IPS-15b (cell line): ENCODE measurements around the gene EFCC1.
"Not testable (repeated sequence)": the region's sequence is repeated elsewhere in the genome, so short reads cannot be mapped to it uniquely, and the experiment has no call there.

Source experiments
- H3K27me3 ChIP-seq: one replicate; pipeline ENCODE4 v1.6.1; 2013; ENCODE audit warnings: low read length; ENCODE audit not compliant: control insufficient read depth, insufficient read depth
- H3K36me3 ChIP-seq: one replicate; pipeline ENCODE4 v1.6.1; 2013; ENCODE audit warnings: low read length; ENCODE audit not compliant: control insufficient read depth, insufficient read depth
- H3K4me1 ChIP-seq: one replicate; pipeline ENCODE4 v1.6.1; 2013; ENCODE audit warnings: mild to moderate bottlenecking, low read length; ENCODE audit not compliant: control insufficient read depth, insufficient read depth
- H3K4me3 ChIP-seq: one replicate; pipeline ENCODE4 v1.5.1; 2013; ENCODE audit warnings: low read depth, low read length
- H3K9ac ChIP-seq: one replicate; pipeline ENCODE4 v1.6.1; 2013; ENCODE audit warnings: low read depth, mild to moderate bottlenecking, low read length
- H3K9me3 ChIP-seq: one replicate; pipeline ENCODE4 v1.6.1; 2013; ENCODE audit warnings: mild to moderate bottlenecking, low read length; ENCODE audit not compliant: control insufficient read depth, insufficient read depth

The EFCC1 gene

GRCh38 chr3:129061888-129062834 lies 61.1 kb downstream of the EFCC1 start:
- Histone ChIP-seq H3K9ac (no peak overlapping the region), H3K27me3 (no peaks in the 10 kb centered on the region), H3K9me3 (no peaks in the 10 kb centered on the region), H3K36me3 (no peaks in the 10 kb centered on the region), H3K4me1 (no peaks in the 10 kb centered on the region), H3K4me3 (no peak overlapping the region)

GRCh38 chr3:129063091-129063640 lies 62.1 kb downstream of the EFCC1 start:
- H3K27me3 ChIP-seq: no peaks in the 10 kb centered on the region
- no peaks in the 10 kb centered on the region for H3K4me1 ChIP-seq
- H3K4me3 ChIP-seq: no peak overlapping the region
- H3K9ac ChIP-seq: no peak overlapping the region
- H3K9me3 ChIP-seq: no peaks in the 10 kb centered on the region
- H3K36me3 ChIP-seq: no peaks in the 10 kb centered on the region

GRCh38 chr3:129063841-129064482 lies 62.9 kb downstream of the EFCC1 start:
- Histone ChIP-seq H3K36me3 (no peaks in the 10 kb centered on the region), H3K4me1 (no peaks in the 10 kb centered on the region), H3K9ac (no peak overlapping the region), H3K4me3 (no peak overlapping the region), H3K27me3 (peaks cover under 1% of the 10 kb centered on the region), H3K9me3 (no peaks in the 10 kb centered on the region)

- Histone ChIP-seq H3K9me3 (no peaks in the 10 kb centered on the region), H3K9ac (no peak overlapping the region), H3K36me3 (no peaks in the 10 kb centered on the region), H3K4me3 (no peak overlapping the region), H3K4me1 (no peaks in the 10 kb centered on the region), H3K27me3 (peaks cover 2% of the 10 kb centered on the region)
Observed at GRCh38 chr3:129065016-129065719, 64.1 kb downstream of the EFCC1 start.

- Histone ChIP-seq H3K36me3 (no peaks in the 10 kb centered on the region), H3K4me1 (no peaks in the 10 kb centered on the region), H3K27me3 (peaks cover 5% of the 10 kb centered on the region), H3K4me3 (no peak overlapping the region), H3K9me3 (no peaks in the 10 kb centered on the region), H3K9ac (no peak overlapping the region)
Observed at GRCh38 chr3:129065720-129066073, 64.6 kb downstream of the EFCC1 start.

- not testable (repeated sequence) for H3K27me3 ChIP-seq, H3K4me1 ChIP-seq, H3K4me3 ChIP-seq, H3K9ac ChIP-seq, H3K36me3 ChIP-seq, H3K9me3 ChIP-seq
Observed at GRCh38 chr3:129067719-129068118, 66.6 kb downstream of the EFCC1 start.

GRCh38 chr3:129068291-129068886 lies 67.3 kb downstream of the EFCC1 start:
- Histone ChIP-seq H3K9ac (no peak overlapping the region), H3K9me3 (no peaks in the 10 kb centered on the region), H3K27me3 (peaks cover 5% of the 10 kb centered on the region), H3K4me3 (peak overlapping the region; percentile 30), H3K4me1 (no peaks in the 10 kb centered on the region), H3K36me3 (no peaks in the 10 kb centered on the region)

- not testable (repeated sequence) for H3K27me3 ChIP-seq, H3K36me3 ChIP-seq, H3K4me3 ChIP-seq, H3K4me1 ChIP-seq, H3K9me3 ChIP-seq, H3K9ac ChIP-seq
Observed at GRCh38 chr3:129069313-129070085, 68.4 kb downstream of the EFCC1 start.

GRCh38 chr3:129070086-129070885 lies 69.2 kb downstream of the EFCC1 start:
- H3K9me3 ChIP-seq: no peaks in the 10 kb centered on the region
- no peaks in the 10 kb centered on the region for H3K4me1 ChIP-seq

GRCh38 chr3:129077222-129077621 lies 76.1 kb downstream of the EFCC1 start:
- Histone ChIP-seq H3K4me1 (no peaks in the 10 kb centered on the region), H3K27me3 (no peaks in the 10 kb centered on the region), H3K9ac (no peak overlapping the region), H3K4me3 (no peak overlapping the region), H3K36me3 (no peaks in the 10 kb centered on the region), H3K9me3 (no peaks in the 10 kb centered on the region)

More at GRCh38 chr3:129070086-129070885, 69.2 kb downstream of the EFCC1 start:
- Histone ChIP-seq H3K4me3 (no peak overlapping the region), H3K9ac (no peak overlapping the region), H3K27me3 (peaks cover 5% of the 10 kb centered on the region), H3K36me3 (no peaks in the 10 kb centered on the region)
